SU-DHL-6 (cell line): ENCODE data around the gene ATP11C.

ENCODE experiments used
- CTCF ChIP-seq: fragments of 200-600 bp; sonication (generic); IDR thresholded peaks from one replicate; pipeline ENCODE4 v1.5.1; 2017; ENCODE audit warnings: antibody characterized with exemption, mild to moderate bottlenecking, low read length, moderate library complexity; ENCODE audit not compliant: insufficient read depth, poor library complexity, severe bottlenecking
- EZH2phosphoT487 ChIP-seq: fragments of 200-600 bp; sonication (generic), shearing (Covaris generic); conservative IDR thresholded peaks from 2 replicates; pipeline ENCODE4 v1.6.1; 2018; ENCODE audit warnings: mild to moderate bottlenecking, antibody characterized with exemption, low read length, moderate library complexity, mixed read lengths

- TF ChIP-seq CTCF (no peak), EZH2phosphoT487 (no peak)
These were observed 116.6 kb downstream of the ATP11C start for GRCh38 chrX:139816204-139816603.
